GM21423 (cell line): ENCODE measurements around the gene ARMCX5.
A peak's percentile ranks its signal among the peaks of the same experiment; 100 is the strongest.

ENCODE experiments used
- ATAC-seq: cut with Tn5 transposase; IDR thresholded peaks from one replicate; pipeline ENCODE4 v1.9.1; 2021; ENCODE audit warnings: mild to moderate bottlenecking, moderate library complexity; ENCODE audit not compliant: unreplicated experiment

ARMCX5 gene

GRCh38 chrX:102599084-102599950, at the start of gene ARMCX5:
Gene ARMCX5, plus strand, starts transcription at chrX:102599515. Its CDS starts 2,627 bp downstream, at chrX:102602142.
- peak; percentile 93 for ATAC-seq

GRCh38 chrX:102558607-102559006, 40.7 kb upstream of the ARMCX5 start:
- no peak for ATAC-seq

- ATAC-seq = no peak
Observed at GRCh38 chrX:102560423-102561068, 38.8 kb upstream of the ARMCX5 start.

GRCh38 chrX:102580891-102581290, 18.4 kb upstream of the ARMCX5 start:
- no peak for ATAC-seq

- no peak for ATAC-seq
Observed at GRCh38 chrX:102593367-102593766, 5.9 kb upstream of the ARMCX5 start.

- ATAC-seq = no peak
Observed at GRCh38 chrX:102599951-102600579, 750 bp downstream of the ARMCX5 start.

GRCh38 chrX:102604327-102604726, 5.0 kb downstream of the ARMCX5 start:
- no peak for ATAC-seq

- ATAC-seq = no peak
Observed at GRCh38 chrX:102606115-102606514, 6.8 kb downstream of the ARMCX5 start.

- no peak for ATAC-seq
Observed at GRCh38 chrX:102610905-102611304, 11.6 kb downstream of the ARMCX5 start.

- ATAC-seq = no peak
Observed at GRCh38 chrX:102624105-102624504, 24.8 kb downstream of the ARMCX5 start.

- ATAC-seq = no peak
Observed at GRCh38 chrX:102627640-102628039, 28.3 kb downstream of the ARMCX5 start.

- no peak for ATAC-seq
Observed at GRCh38 chrX:102637561-102637960, 38.2 kb downstream of the ARMCX5 start.

GRCh38 chrX:102650903-102651241, 51.6 kb downstream of the ARMCX5 start:
- no peak for ATAC-seq

- no peak for ATAC-seq
Observed at GRCh38 chrX:102651242-102652011, 52.1 kb downstream of the ARMCX5 start, which contains the start of gene GPRASP1. Gene GPRASP1, plus strand, starts transcription at chrX:102651483. Its CDS starts 2,431 bp downstream, at chrX:102653914.

- peak; percentile 55 for ATAC-seq
Observed at GRCh38 chrX:102652031-102652688, 52.8 kb downstream of the ARMCX5 start.
